OCI-M2 (cell line): Measurements from ENCODE around the gene NRN1.
"Not testable (repeated sequence)": the region's sequence is repeated elsewhere in the genome, so short reads cannot be mapped to it uniquely, and the experiment has no call there.

Source experiments
- DNase-seq: peaks from one replicate; lab custom pipeline; 2025; ENCODE audit not compliant: unreplicated experiment; lab: John Stamatoyannopoulos, UW

NRN1 gene

GRCh38 chr6:6006428-6007365 is at the start of gene NRN1:
NRN1 (minus strand) TSS chr6:6006925; CDS start chr6:6006749, 176 bp downstream.
- DNase-seq, result no peak

- no peak for DNase-seq
These were observed 45.5 kb upstream of the NRN1 start for GRCh38 chr6:6052216-6052615.

- DNase-seq, result no peak
These were observed 40.0 kb upstream of the NRN1 start for GRCh38 chr6:6046716-6047115.

- DNase-seq, result no peak
These were observed 33.3 kb upstream of the NRN1 start for GRCh38 chr6:6039946-6040509.

GRCh38 chr6:6037179-6037578 is 30.5 kb upstream of the NRN1 start:
- no peak for DNase-seq

- no peak for DNase-seq
These were observed 27.1 kb upstream of the NRN1 start for GRCh38 chr6:6033858-6034257.

- no peak for DNase-seq
These were observed 19.9 kb upstream of the NRN1 start for GRCh38 chr6:6026513-6027205.

GRCh38 chr6:6025736-6026135 is 19.0 kb upstream of the NRN1 start:
- DNase-seq, result no peak

GRCh38 chr6:6024220-6024619 is 17.5 kb upstream of the NRN1 start:
- DNase-seq, result no peak

GRCh38 chr6:6022841-6023240 is 16.1 kb upstream of the NRN1 start:
- DNase-seq, result not testable (repeated sequence)

GRCh38 chr6:6008648-6009421 is 2.1 kb upstream of the NRN1 start:
- no peak for DNase-seq

- DNase-seq, result no peak
These were observed 1.4 kb upstream of the NRN1 start for GRCh38 chr6:6008089-6008647.

GRCh38 chr6:6007366-6008088 is 802 bp upstream of the NRN1 start:
- no peak for DNase-seq

- DNase-seq, result no peak
These were observed 708 bp downstream of the NRN1 start for GRCh38 chr6:6006006-6006427.

- no peak for DNase-seq
These were observed 1.4 kb downstream of the NRN1 start for GRCh38 chr6:6005051-6006005.

- no peak for DNase-seq
These were observed 2.2 kb downstream of the NRN1 start for GRCh38 chr6:6004390-6004995.

GRCh38 chr6:6003621-6004366 is 2.9 kb downstream of the NRN1 start:
- no peak for DNase-seq
